Measurements from ENCODE around the gene RRN3.
"Not testable (repeated sequence)": the region's sequence is repeated elsewhere in the genome, so short reads cannot be mapped to it uniquely, and the experiment has no call there.

GRCh38 chr16:15023381-15024077 lies 70.5 kb downstream of the RRN3 start:
- TF ChIP-seq POLR2A, POLR2AphosphoS5, SPI1 (IDR thresholded peaks at IDR 0.05; ENCODE audit: low read depth, low read length): not testable (repeated sequence)

Data from GM12891 (cell line).